Mucosa of descending colon (tissue), 3 donors: ENCODE data around the gene MCCD1. TPM values are rescaled to one million over a fixed set of nuclear protein-coding genes. Genes with fewer than 3 reads are reported as not detected.

Source experiments
- ATAC-seq: fragments of 200-7000 bp; cut with Tn5 transposase; one replicate; pipeline ENCODE4 v1.9.1; 2020; ENCODE audit warnings: mild to moderate bottlenecking, moderate library complexity
- DNase-seq, 3 donors: peaks; one replicate each; pipeline ENCODE4 v3.0.0-alpha.2; 2020
- H3K36me3 ChIP-seq: fragments of 200-600 bp; one replicate; pipeline ENCODE4 v1.8.0; 2021; ENCODE audit warnings: low read depth, mild to moderate bottlenecking
- H3K4me1 ChIP-seq: fragments of 200-600 bp; one replicate; pipeline ENCODE4 v1.8.0; 2021; ENCODE audit warnings: low read depth, mild to moderate bottlenecking
- H3K4me3 ChIP-seq: fragments of 200-600 bp; one replicate; pipeline ENCODE4 v1.8.0; 2021; ENCODE audit warnings: mild to moderate bottlenecking
- H3K9me3 ChIP-seq: fragments of 200-600 bp; one replicate; pipeline ENCODE4 v1.8.0; 2021; ENCODE audit warnings: mild to moderate bottlenecking
- intact Hi-C, 2 donors: fragments of 100-400 bp; cut with DNase I in 1 of 2; cut with micrococcal nuclease in 1 of 2; formaldehyde crosslinking; loops; one replicate each; pipeline versions ENCODE4 v1.11.0 to v1.11.1; 2022; cut with DNase I, micrococcal nuclease
- total RNA-seq, 3 donors: library from RNA; stranded (reverse); fragmentation: NEBNext Ultra II Directional in 2 of 3; extraction: Animal tissue kit (Norgen Biotek cat#: 25700) in 2 of 3; gene quantifications; one replicate each; pipeline versions ENCODE4 v1.2.1 to v1.2.4, GENCODE V29; 2021 to 2023
- TF ChIP-seq, protein P1 (sequence below): fragments of 200-600 bp; IDR thresholded peaks from one replicate; pipeline ENCODE4 v1.8.0; 2022; ENCODE audit warnings: antibody characterized with exemption, mild to moderate bottlenecking
- donor health status: DM: no; HTN: no; CAD: no; lungs with moderate emphysema.
- donor health status: DM: no; HTN: no; CAD: no.
- donor health status: DM: no; HTN: yes; CAD: no.

The MCCD1 gene
- total RNA-seq, 3 donors from 2014 or later = not detected

- Histone ChIP-seq H3K9me3 (no peaks in the 10 kb centered on the region), H3K4me3 (no peak overlapping the region), H3K36me3 (no peaks in the 10 kb centered on the region), H3K4me1 (peaks cover 5% of the 10 kb centered on the region)
- TF ChIP-seq, protein P1, sequence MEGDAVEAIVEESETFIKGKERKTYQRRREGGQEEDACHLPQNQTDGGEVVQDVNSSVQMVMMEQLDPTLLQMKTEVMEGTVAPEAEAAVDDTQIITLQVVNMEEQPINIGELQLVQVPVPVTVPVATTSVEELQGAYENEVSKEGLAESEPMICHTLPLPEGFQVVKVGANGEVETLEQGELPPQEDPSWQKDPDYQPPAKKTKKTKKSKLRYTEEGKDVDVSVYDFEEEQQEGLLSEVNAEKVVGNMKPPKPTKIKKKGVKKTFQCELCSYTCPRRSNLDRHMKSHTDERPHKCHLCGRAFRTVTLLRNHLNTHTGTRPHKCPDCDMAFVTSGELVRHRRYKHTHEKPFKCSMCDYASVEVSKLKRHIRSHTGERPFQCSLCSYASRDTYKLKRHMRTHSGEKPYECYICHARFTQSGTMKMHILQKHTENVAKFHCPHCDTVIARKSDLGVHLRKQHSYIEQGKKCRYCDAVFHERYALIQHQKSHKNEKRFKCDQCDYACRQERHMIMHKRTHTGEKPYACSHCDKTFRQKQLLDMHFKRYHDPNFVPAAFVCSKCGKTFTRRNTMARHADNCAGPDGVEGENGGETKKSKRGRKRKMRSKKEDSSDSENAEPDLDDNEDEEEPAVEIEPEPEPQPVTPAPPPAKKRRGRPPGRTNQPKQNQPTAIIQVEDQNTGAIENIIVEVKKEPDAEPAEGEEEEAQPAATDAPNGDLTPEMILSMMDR = no peak
- intact Hi-C loops = no loop called here
- DNase-seq = peak in 2 of 3 donors; percentile 43 to 76
- peak; percentile 25 for ATAC-seq
Measured at GRCh38 chr6:31576897-31577578, 48.3 kb downstream of the MCCD1 start.

- intact Hi-C loops = no loop called here
- ATAC-seq (no peak), DNase-seq (no peak)
- Histone ChIP-seq H3K4me1 (peaks cover 5% of the 10 kb centered on the region), H3K4me3 (no peak overlapping the region), H3K36me3 (no peaks in the 10 kb centered on the region), H3K9me3 (no peaks in the 10 kb centered on the region)
- TF ChIP-seq, protein P1 = no peak
Measured at GRCh38 chr6:31577579-31577966, 48.8 kb downstream of the MCCD1 start.

GRCh38 chr6:31578184-31579118 is 49.7 kb downstream of the MCCD1 start:
- H3K4me3 ChIP-seq = no peak overlapping the region
- DNase-seq = no peak
- no peak for ATAC-seq
- TF ChIP-seq, protein P1 = no peak
- H3K4me1 ChIP-seq = peaks cover 5% of the 10 kb centered on the region
- no peaks in the 10 kb centered on the region for H3K36me3 ChIP-seq
- H3K9me3 ChIP-seq = no peaks in the 10 kb centered on the region
- intact Hi-C loops = no loop called here

DNA sequence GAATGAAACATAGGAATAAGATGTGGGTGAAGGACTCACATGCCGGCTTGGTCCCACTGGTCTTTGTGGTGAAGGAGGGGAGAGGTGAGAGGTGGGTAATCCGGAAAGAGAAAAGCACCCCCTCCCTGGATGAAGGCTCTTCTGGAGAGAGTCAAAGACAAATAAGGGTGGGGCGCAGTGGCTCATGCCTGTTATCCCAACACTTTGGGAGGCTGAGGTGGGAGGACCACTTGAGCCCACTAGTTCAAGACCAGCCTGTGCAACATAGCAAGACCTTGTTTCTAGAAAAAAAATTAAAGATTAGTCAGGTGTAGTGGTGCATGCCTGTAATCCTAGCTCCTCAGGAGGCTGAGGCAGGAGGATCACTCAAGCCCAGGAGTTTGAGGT is 50.4 kb downstream of the MCCD1 start:
- ATAC-seq (no peak), DNase-seq (no peak)
- no peak overlapping the region for H3K4me3 ChIP-seq
- H3K36me3 ChIP-seq = no peaks in the 10 kb centered on the region
- TF ChIP-seq, protein P1 = no peak
- intact Hi-C loops = no loop called here
- no peaks in the 10 kb centered on the region for H3K9me3 ChIP-seq
- H3K4me1 ChIP-seq = peaks cover 5% of the 10 kb centered on the region

Other genes starting within 250 kb of the MCCD1 start
- gene HLA-B, start 171.8 kb upstream of the MCCD1 start, total RNA-seq = 1,000 to 10,000 TPM; 1,294 to 6,470 (median 3,045) TPM
- gene MICA, start 125.4 kb upstream of the MCCD1 start, total RNA-seq = 10 to 100 TPM; 18.1 to 24.2 (median 20.7) TPM
- 1 to 10 TPM; 1.3 to 4.1 (median 2.9) TPM for gene MICB, start 30.8 kb upstream of the MCCD1 start, total RNA-seq
- gene DDX39B, start 13.0 kb downstream of the MCCD1 start, total RNA-seq = 100 to 1,000 TPM; 239 to 309 (median 295) TPM
- 1 to 10 TPM in 2 of 3 donors, under 1 TPM in 1; 0.55 to 4.5 (median 1.2) TPM for gene ATP6V1G2, start 17.6 kb downstream of the MCCD1 start, total RNA-seq
- 10 to 100 TPM; 15.8 to 27.8 (median 18.3) TPM for gene NFKBIL1, start 18.6 kb downstream of the MCCD1 start, total RNA-seq
- gene LTA, start 43.3 kb downstream of the MCCD1 start, total RNA-seq = under 1 TPM in 2 of 3 donors, not detected in 1; 0.20 to 0.22 TPM
- 1 to 10 TPM in 2 of 3 donors, under 1 TPM in 1; 0.41 to 1.7 (median 1.1) TPM for gene TNF, start 46.6 kb downstream of the MCCD1 start, total RNA-seq
- 1 to 10 TPM; 2.1 to 3.4 (median 2.2) TPM for gene LTB, start 53.5 kb downstream of the MCCD1 start, total RNA-seq
- gene LST1, start 57.3 kb downstream of the MCCD1 start, total RNA-seq = 10 to 100 TPM in 1 of 3 donors, 1 to 10 TPM in 2; 3.9 to 11.3 (median 6.6) TPM
- under 1 TPM in 1 of 3 donors, not detected in 2; 0.46 TPM for gene NCR3, start 64.0 kb downstream of the MCCD1 start, total RNA-seq
- 10 to 100 TPM in 2 of 3 donors, 1 to 10 TPM in 1; 6.1 to 28.4 (median 17.3) TPM for gene AIF1, start 86.3 kb downstream of the MCCD1 start, total RNA-seq
- 100 to 1,000 TPM; 109 to 151 (median 120) TPM for gene PRRC2A, start 91.8 kb downstream of the MCCD1 start, total RNA-seq
- 100 to 1,000 TPM; 282 to 298 (median 293) TPM for gene BAG6, start 123.7 kb downstream of the MCCD1 start, total RNA-seq
- 1 to 10 TPM; 2.2 to 2.7 (median 2.4) TPM for gene APOM, start 126.9 kb downstream of the MCCD1 start, total RNA-seq
- gene C6orf47, start 131.8 kb downstream of the MCCD1 start, total RNA-seq = 10 to 100 TPM; 28.5 to 33.0 (median 32.3) TPM
- 10 to 100 TPM; 13.4 to 17.7 (median 17.4) TPM for gene GPANK1, start 136.0 kb downstream of the MCCD1 start, total RNA-seq
- gene CSNK2B, start 137.1 kb downstream of the MCCD1 start, total RNA-seq = 100 to 1,000 TPM; 125 to 147 (median 134) TPM
- 10 to 100 TPM; 13.1 to 17.2 (median 15.5) TPM for gene LY6G5B, start 141.0 kb downstream of the MCCD1 start, total RNA-seq
- 1 to 10 TPM; 1.7 to 4.2 (median 2.1) TPM for gene LY6G5C, start 152.1 kb downstream of the MCCD1 start, total RNA-seq
- gene ABHD16A, start 174.4 kb downstream of the MCCD1 start, total RNA-seq = 10 to 100 TPM; 55.3 to 69.4 (median 68.4) TPM
- gene LY6G6F, start 177.9 kb downstream of the MCCD1 start, total RNA-seq = not detected
- gene LY6G6D, start 186.4 kb downstream of the MCCD1 start, total RNA-seq = 1 to 10 TPM in 1 of 3 donors, under 1 TPM in 1, not detected in 1; 0.90 to 6.1 TPM
- under 1 TPM in 1 of 3 donors, not detected in 2; 0.32 TPM for gene LY6G6C, start 192.8 kb downstream of the MCCD1 start, total RNA-seq
- gene MPIG6B, start 194.4 kb downstream of the MCCD1 start, total RNA-seq = 1 to 10 TPM in 1 of 3 donors, under 1 TPM in 2; 0.48 to 1.4 (median 0.57) TPM
- 100 to 1,000 TPM in 1 of 3 donors, 10 to 100 TPM in 2; 56.1 to 152 (median 99.5) TPM for gene DDAH2, start 200.3 kb downstream of the MCCD1 start, total RNA-seq
- 100 to 1,000 TPM; 269 to 555 (median 441) TPM for gene CLIC1, start 207.6 kb downstream of the MCCD1 start, total RNA-seq
- 10 to 100 TPM; 14.1 to 29.9 (median 29.7) TPM for gene MSH5, start 211.0 kb downstream of the MCCD1 start, total RNA-seq
- 1 to 10 TPM; 2.5 to 9.6 (median 4.3) TPM for gene SAPCD1, start 233.7 kb downstream of the MCCD1 start, total RNA-seq
- gene VWA7, start 248.4 kb downstream of the MCCD1 start, total RNA-seq = 1 to 10 TPM; 5.9 to 8.2 (median 6.9) TPM